ENCODE data around the gene SMG6. TPM values are rescaled to one million over a fixed set of nuclear protein-coding genes. Genes with fewer than 3 reads are reported as not detected.

SMG6 gene
- total RNA-seq, 1 experiment from 2014 or later = 25.6 TPM

DNA sequence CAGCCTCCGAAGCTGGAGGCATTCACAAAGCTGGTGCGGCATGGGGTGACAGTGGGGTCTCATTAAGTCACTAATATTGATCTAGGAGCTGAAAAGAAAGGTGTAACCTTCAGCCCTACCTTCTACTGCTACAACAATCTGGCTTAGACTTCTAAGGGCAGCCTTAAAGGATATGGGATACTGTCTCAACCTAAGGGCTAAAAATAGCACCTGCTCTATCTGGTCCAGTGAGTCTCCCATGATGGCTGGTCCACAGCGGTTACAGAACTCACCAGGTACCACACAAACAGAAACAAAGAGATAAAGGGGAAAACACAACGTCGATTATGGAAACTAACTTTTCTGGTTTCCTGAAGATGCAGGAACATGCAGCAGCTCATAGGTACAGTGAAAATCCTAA, 115.8 kb downstream of the SMG6 start (continued):
- no peak for TF ChIP-seq ZNF138 (CRISPR knock-in tag; conservative IDR thresholded peaks at IDR 0.05)

DNA sequence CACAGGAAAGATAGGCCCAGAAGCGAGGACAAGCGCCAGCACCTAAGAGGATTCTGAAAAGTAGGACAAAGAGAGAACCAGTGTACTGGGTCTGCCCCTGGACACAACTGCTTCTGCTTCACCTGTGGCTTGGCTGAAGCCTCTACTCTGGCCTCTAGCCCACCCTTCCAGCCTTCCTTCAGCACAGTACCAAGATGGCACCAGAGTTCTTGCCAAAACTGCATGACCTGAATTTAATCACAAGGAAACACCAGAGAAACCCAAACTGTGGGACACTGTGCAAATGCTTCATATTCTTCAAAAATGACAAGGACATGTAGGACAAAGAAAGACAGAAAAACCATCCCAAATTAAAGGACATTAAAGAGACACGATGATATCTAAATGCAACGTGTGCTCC, 116.6 kb downstream of the SMG6 start:
- no peak for ATAC-seq

DNA sequence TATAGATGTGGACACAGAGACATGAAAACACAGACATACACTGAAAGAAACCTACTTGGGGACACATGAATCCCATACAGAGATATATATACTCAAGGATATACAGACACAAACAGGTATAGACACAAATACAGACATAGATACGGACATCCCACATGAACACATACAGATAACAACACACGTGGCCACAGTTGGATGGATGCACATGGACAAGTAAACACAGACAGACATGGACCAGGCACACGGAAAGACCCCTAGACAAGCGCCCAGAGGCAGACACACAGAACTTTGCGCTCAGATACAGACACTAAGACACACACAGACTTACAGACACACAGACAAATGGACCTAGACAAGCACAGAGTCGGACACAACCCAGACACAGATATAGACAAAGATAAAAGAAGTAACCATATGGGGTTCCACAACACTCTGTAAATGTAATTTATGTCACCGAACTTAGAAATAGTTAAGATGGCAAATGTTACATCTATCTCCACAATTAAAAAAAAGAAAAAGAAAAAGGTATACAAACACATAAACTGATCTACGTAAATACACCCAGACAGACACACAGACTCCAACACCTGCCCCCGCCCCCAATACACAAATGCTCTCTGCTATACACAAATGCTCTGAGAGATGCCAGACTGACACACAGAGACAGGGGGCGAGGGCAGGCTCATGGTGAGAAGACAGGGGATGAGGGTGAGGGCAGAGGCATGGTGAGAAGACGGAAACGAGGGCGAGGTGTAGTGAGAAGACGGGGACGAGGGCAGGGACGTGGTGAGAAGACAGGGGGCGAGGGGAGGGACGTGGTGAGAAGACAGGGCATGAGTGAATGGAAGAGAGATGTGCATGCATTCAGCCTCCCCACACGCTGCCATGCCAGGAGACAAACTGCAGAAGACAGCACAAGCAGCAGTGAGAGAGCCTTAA, 118.3 kb downstream of the SMG6 start:
- peaks cover 8% of the 10 kb centered on the region; the same call in 1 of the 2 replicates for H3K36me3 Mint-ChIP-seq
- TF ChIP-seq KAT7 (CRISPR knock-in tag; IDR thresholded peaks at IDR 0.05; ENCODE audit: borderline replicate concordance) = no peak
- no peak for TF ChIP-seq NR1H2 (CRISPR knock-in tag; IDR thresholded peaks at IDR 0.05)
- no peak for TF ChIP-seq RELA (CRISPR knock-in tag; IDR thresholded peaks at IDR 0.05; ENCODE audit: borderline replicate concordance)
- no peak for TF ChIP-seq MYBL2 (CRISPR knock-in tag; IDR thresholded peaks at IDR 0.05)
- TF ChIP-seq, protein P1, sequence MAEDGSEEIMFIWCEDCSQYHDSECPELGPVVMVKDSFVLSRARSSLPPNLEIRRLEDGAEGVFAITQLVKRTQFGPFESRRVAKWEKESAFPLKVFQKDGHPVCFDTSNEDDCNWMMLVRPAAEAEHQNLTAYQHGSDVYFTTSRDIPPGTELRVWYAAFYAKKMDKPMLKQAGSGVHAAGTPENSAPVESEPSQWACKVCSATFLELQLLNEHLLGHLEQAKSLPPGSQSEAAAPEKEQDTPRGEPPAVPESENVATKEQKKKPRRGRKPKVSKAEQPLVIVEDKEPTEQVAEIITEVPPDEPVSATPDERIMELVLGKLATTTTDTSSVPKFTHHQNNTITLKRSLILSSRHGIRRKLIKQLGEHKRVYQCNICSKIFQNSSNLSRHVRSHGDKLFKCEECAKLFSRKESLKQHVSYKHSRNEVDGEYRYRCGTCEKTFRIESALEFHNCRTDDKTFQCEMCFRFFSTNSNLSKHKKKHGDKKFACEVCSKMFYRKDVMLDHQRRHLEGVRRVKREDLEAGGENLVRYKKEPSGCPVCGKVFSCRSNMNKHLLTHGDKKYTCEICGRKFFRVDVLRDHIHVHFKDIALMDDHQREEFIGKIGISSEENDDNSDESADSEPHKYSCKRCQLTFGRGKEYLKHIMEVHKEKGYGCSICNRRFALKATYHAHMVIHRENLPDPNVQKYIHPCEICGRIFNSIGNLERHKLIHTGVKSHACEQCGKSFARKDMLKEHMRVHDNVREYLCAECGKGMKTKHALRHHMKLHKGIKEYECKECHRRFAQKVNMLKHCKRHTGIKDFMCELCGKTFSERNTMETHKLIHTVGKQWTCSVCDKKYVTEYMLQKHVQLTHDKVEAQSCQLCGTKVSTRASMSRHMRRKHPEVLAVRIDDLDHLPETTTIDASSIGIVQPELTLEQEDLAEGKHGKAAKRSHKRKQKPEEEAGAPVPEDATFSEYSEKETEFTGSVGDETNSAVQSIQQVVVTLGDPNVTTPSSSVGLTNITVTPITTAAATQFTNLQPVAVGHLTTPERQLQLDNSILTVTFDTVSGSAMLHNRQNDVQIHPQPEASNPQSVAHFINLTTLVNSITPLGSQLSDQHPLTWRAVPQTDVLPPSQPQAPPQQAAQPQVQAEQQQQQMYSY (CRISPR knock-in tag; IDR thresholded peaks at IDR 0.05) = no peak
- TF ChIP-seq, protein P2, sequence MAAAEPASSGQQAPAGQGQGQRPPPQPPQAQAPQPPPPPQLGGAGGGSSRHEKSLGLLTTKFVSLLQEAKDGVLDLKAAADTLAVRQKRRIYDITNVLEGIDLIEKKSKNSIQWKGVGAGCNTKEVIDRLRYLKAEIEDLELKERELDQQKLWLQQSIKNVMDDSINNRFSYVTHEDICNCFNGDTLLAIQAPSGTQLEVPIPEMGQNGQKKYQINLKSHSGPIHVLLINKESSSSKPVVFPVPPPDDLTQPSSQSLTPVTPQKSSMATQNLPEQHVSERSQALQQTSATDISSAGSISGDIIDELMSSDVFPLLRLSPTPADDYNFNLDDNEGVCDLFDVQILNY (CRISPR knock-in tag; IDR thresholded peaks at IDR 0.05) = no peak
- TF ChIP-seq FOXK1 (CRISPR knock-in tag; IDR thresholded peaks at IDR 0.05) = no peak
- no peak for TF ChIP-seq ESRRA (CRISPR knock-in tag; IDR thresholded peaks at IDR 0.05; ENCODE audit: borderline replicate concordance)
- TF ChIP-seq, protein P3, sequence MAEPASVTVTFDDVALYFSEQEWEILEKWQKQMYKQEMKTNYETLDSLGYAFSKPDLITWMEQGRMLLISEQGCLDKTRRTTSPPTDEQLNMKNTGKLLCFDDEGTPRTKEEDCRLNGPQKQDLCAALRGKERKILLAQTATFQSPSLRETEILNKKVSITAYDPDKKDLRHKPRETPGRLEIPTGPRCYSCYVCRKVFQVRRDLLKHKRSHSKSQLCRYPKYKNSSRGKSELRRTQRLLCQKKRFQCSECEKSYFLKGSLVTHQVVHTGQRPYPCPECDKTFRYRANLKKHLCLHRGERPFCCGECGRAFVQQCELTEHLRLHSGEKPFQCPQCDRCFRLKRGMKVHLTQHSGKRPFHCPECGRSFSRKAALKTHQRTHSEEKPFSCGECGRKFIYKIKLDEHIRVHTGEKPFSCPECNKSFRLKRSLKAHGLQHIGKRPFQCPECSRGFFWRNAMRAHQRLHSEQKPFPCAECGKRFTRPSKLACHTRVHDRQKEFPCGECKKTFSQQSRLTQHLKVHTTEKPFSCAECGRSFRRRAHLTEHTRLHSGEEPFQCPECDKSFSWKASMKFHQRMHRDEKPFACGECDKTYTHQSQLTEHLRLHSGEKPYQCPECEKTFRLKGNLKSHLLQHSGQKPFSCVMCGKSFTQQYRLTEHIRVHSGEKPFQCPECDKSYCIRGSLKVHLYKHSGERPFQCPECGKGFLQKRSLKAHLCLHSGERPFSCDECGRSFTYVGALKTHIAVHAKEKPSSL (CRISPR knock-in tag; conservative IDR thresholded peaks at IDR 0.05) = no peak
- no peak for TF ChIP-seq ATF1 (CRISPR knock-in tag; IDR thresholded peaks at IDR 0.05)
- H3K4me3 Mint-ChIP-seq = no peak overlapping the region
- no peaks in the 10 kb centered on the region for H3K27me3 Mint-ChIP-seq (ENCODE audit: low read depth)
- POLR2A ChIA-PET = no interaction called here
- no peaks in the 10 kb centered on the region for H3K9me3 Mint-ChIP-seq
- CTCF ChIA-PET = interaction anchor here (0.6 to 1.1 kb wide), 4 partner anchors 30 to 360 kb away, joined by 3 to 4 read pairs (median 3); no protein-coding TSS in a partner anchor
- no peak for DNase-seq (ENCODE audit: low spot score)
- ATAC-seq = no peak
- peaks cover 8% of the 10 kb centered on the region for H3K4me1 Mint-ChIP-seq
- 0 out of 2 replicates have a peak overlapping the region, but pooled peaks have one; percentile 19 for H3K27ac Mint-ChIP-seq

More for the DNA sequence above, 116.6 kb downstream of the SMG6 start:
- POLR2A ChIA-PET = no interaction called here
- H3K4me3 Mint-ChIP-seq = no peak overlapping the region
- no peaks in the 10 kb centered on the region for H3K9me3 Mint-ChIP-seq
- peaks cover 8% of the 10 kb centered on the region; the same call in 1 of the 2 replicates for H3K36me3 Mint-ChIP-seq
- H3K27ac Mint-ChIP-seq = no peak overlapping the region
- TF ChIP-seq OVOL2 (CRISPR knock-in tag; IDR thresholded peaks at IDR 0.05; ENCODE audit: borderline replicate concordance) (no peak), CBFB (CRISPR knock-in tag; IDR thresholded peaks at IDR 0.05; ENCODE audit: low read depth) (no peak), HMGA2 (CRISPR knock-in tag; IDR thresholded peaks at IDR 0.05) (no peak), NFE2L1 (CRISPR knock-in tag; IDR thresholded peaks at IDR 0.05) (no peak), FOXP1 (CRISPR knock-in tag; IDR thresholded peaks at IDR 0.05; ENCODE audit: borderline replicate concordance) (no peak), SP1 (CRISPR knock-in tag; conservative IDR thresholded peaks at IDR 0.05) (no peak), NFYB (CRISPR knock-in tag; conservative IDR thresholded peaks at IDR 0.05; ENCODE audit: low read depth) (no peak)
- TF ChIP-seq, protein P4, sequence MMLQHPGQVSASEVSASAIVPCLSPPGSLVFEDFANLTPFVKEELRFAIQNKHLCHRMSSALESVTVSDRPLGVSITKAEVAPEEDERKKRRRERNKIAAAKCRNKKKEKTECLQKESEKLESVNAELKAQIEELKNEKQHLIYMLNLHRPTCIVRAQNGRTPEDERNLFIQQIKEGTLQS (CRISPR knock-in tag; conservative IDR thresholded peaks at IDR 0.05) = no peak
- TF ChIP-seq, protein P5, sequence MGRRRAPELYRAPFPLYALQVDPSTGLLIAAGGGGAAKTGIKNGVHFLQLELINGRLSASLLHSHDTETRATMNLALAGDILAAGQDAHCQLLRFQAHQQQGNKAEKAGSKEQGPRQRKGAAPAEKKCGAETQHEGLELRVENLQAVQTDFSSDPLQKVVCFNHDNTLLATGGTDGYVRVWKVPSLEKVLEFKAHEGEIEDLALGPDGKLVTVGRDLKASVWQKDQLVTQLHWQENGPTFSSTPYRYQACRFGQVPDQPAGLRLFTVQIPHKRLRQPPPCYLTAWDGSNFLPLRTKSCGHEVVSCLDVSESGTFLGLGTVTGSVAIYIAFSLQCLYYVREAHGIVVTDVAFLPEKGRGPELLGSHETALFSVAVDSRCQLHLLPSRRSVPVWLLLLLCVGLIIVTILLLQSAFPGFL (CRISPR knock-in tag; IDR thresholded peaks at IDR 0.05; ENCODE audit: borderline replicate concordance) = no peak
- TF ChIP-seq, protein P6, sequence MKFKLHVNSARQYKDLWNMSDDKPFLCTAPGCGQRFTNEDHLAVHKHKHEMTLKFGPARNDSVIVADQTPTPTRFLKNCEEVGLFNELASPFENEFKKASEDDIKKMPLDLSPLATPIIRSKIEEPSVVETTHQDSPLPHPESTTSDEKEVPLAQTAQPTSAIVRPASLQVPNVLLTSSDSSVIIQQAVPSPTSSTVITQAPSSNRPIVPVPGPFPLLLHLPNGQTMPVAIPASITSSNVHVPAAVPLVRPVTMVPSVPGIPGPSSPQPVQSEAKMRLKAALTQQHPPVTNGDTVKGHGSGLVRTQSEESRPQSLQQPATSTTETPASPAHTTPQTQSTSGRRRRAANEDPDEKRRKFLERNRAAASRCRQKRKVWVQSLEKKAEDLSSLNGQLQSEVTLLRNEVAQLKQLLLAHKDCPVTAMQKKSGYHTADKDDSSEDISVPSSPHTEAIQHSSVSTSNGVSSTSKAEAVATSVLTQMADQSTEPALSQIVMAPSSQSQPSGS (CRISPR knock-in tag; IDR thresholded peaks at IDR 0.05; ENCODE audit: borderline replicate concordance, low read depth) = no peak
- CTCF ChIA-PET = no interaction called here
- no peak for DNase-seq (ENCODE audit: low spot score)
- no peaks in the 10 kb centered on the region for H3K27me3 Mint-ChIP-seq (ENCODE audit: low read depth)
- peaks cover 15% of the 10 kb centered on the region for H3K4me1 Mint-ChIP-seq

All from WTC11 (cell line).